DND-41 (cell line): ENCODE results near the gene TRIP12.

Source experiments
- EZH2 ChIP-seq: IDR thresholded peaks from 3 replicates; pipeline ENCODE4 v1.6.1; 2012; ENCODE audit warnings: borderline replicate concordance, low read depth, mild to moderate bottlenecking, moderate library complexity, low read length, inconsistent platforms; ENCODE audit not compliant: severe bottlenecking
- TF ChIP-seq, protein P1 (sequence below): IDR thresholded peaks from 2 replicates; pipeline ENCODE4 v1.5.1; 2012; ENCODE audit warnings: borderline replicate concordance, low read length, moderate library complexity, mild to moderate bottlenecking; ENCODE audit not compliant: poor library complexity, severe bottlenecking; ENCODE audit errors: extremely low read depth

DNA sequence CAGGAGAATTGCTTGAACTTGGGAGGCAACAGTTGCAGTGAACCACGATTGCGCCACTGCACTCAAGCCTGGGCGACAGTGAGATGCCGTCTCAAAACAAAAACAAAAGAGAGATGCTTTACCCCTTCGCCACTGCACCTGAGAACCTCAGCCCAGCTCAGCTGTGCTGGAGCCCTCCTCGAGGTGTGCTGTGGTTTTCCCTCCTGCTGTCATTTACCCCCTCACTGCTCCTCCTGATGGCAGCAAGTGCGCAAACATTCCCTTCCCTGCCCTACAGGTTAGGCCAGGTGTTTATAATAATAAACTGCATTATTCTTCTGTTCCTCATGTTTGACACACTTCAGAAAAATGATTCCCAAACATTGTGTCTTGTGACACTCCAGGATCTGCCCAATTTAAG lies 8.8 kb upstream of the TRIP12 start:
- no peak for TF ChIP-seq EZH2
- TF ChIP-seq, protein P1, sequence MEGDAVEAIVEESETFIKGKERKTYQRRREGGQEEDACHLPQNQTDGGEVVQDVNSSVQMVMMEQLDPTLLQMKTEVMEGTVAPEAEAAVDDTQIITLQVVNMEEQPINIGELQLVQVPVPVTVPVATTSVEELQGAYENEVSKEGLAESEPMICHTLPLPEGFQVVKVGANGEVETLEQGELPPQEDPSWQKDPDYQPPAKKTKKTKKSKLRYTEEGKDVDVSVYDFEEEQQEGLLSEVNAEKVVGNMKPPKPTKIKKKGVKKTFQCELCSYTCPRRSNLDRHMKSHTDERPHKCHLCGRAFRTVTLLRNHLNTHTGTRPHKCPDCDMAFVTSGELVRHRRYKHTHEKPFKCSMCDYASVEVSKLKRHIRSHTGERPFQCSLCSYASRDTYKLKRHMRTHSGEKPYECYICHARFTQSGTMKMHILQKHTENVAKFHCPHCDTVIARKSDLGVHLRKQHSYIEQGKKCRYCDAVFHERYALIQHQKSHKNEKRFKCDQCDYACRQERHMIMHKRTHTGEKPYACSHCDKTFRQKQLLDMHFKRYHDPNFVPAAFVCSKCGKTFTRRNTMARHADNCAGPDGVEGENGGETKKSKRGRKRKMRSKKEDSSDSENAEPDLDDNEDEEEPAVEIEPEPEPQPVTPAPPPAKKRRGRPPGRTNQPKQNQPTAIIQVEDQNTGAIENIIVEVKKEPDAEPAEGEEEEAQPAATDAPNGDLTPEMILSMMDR = no peak
